Measurements from ENCODE around the gene TICAM2. TPM values are rescaled to one million over a fixed set of nuclear protein-coding genes. Genes with fewer than 3 reads are reported as not detected.

TICAM2 gene
- total RNA-seq, 1 donor from 2014 or later: 1.9 TPM

GRCh38 chr5:115641948-115642347, 39.7 kb upstream of the TICAM2 start:
- Mint-ChIP-seq H3K27ac (ENCODE audit: unreplicated experiment) (no peak overlapping the region), H3K36me3 (ENCODE audit: low read depth, unreplicated experiment) (no peaks in the 10 kb centered on the region), H3K4me3 (ENCODE audit: unreplicated experiment) (no peak overlapping the region), H3K9me3 (ENCODE audit: unreplicated experiment) (no peaks in the 10 kb centered on the region), H3K27me3 (ENCODE audit: unreplicated experiment) (no peaks in the 10 kb centered on the region), H3K4me1 (ENCODE audit: unreplicated experiment) (peaks cover 4% of the 10 kb centered on the region)
- DNase-seq (ENCODE audit: low spot score): no peak
- no peak for TF ChIP-seq CTCF (IDR thresholded peaks at IDR 0.05; ENCODE audit: unreplicated experiment)

- no peaks in the 10 kb centered on the region for H3K9me3 Mint-ChIP-seq (ENCODE audit: unreplicated experiment)
- peaks cover 4% of the 10 kb centered on the region for H3K4me1 Mint-ChIP-seq (ENCODE audit: unreplicated experiment)
- TF ChIP-seq CTCF (IDR thresholded peaks at IDR 0.05; ENCODE audit: unreplicated experiment): no peak
- no peak overlapping the region for H3K4me3 Mint-ChIP-seq (ENCODE audit: unreplicated experiment)
- H3K27ac Mint-ChIP-seq (ENCODE audit: unreplicated experiment): no peak overlapping the region
- no peaks in the 10 kb centered on the region for H3K27me3 Mint-ChIP-seq (ENCODE audit: unreplicated experiment)
- no peaks in the 10 kb centered on the region for H3K36me3 Mint-ChIP-seq (ENCODE audit: low read depth, unreplicated experiment)
- no peak for DNase-seq (ENCODE audit: low spot score)
Observed at GRCh38 chr5:115640274-115640673, 38.0 kb upstream of the TICAM2 start.

- TF ChIP-seq CTCF (IDR thresholded peaks at IDR 0.05; ENCODE audit: unreplicated experiment): no peak
- no peak for DNase-seq (ENCODE audit: low spot score)
- Mint-ChIP-seq H3K36me3 (ENCODE audit: low read depth, unreplicated experiment) (no peaks in the 10 kb centered on the region), H3K9me3 (ENCODE audit: unreplicated experiment) (no peaks in the 10 kb centered on the region), H3K27me3 (ENCODE audit: unreplicated experiment) (no peaks in the 10 kb centered on the region), H3K4me3 (ENCODE audit: unreplicated experiment) (no peak overlapping the region), H3K27ac (ENCODE audit: unreplicated experiment) (no peak overlapping the region), H3K4me1 (ENCODE audit: unreplicated experiment) (peaks cover 4% of the 10 kb centered on the region)
Observed at GRCh38 chr5:115639377-115639776, 37.1 kb upstream of the TICAM2 start.

GRCh38 chr5:115637507-115637906, 35.2 kb upstream of the TICAM2 start:
- no peak for DNase-seq (ENCODE audit: low spot score)
- H3K27ac Mint-ChIP-seq (ENCODE audit: unreplicated experiment): no peak overlapping the region
- no peaks in the 10 kb centered on the region for H3K36me3 Mint-ChIP-seq (ENCODE audit: low read depth, unreplicated experiment)
- peaks cover 4% of the 10 kb centered on the region for H3K4me1 Mint-ChIP-seq (ENCODE audit: unreplicated experiment)
- H3K4me3 Mint-ChIP-seq (ENCODE audit: unreplicated experiment): no peak overlapping the region
- no peak for TF ChIP-seq CTCF (IDR thresholded peaks at IDR 0.05; ENCODE audit: unreplicated experiment)
- H3K27me3 Mint-ChIP-seq (ENCODE audit: unreplicated experiment): no peaks in the 10 kb centered on the region
- H3K9me3 Mint-ChIP-seq (ENCODE audit: unreplicated experiment): no peaks in the 10 kb centered on the region

- Mint-ChIP-seq H3K9me3 (ENCODE audit: unreplicated experiment) (no peaks in the 10 kb centered on the region), H3K36me3 (ENCODE audit: low read depth, unreplicated experiment) (no peaks in the 10 kb centered on the region), H3K27ac (ENCODE audit: unreplicated experiment) (no peak overlapping the region), H3K4me1 (ENCODE audit: unreplicated experiment) (peaks cover 4% of the 10 kb centered on the region), H3K27me3 (ENCODE audit: unreplicated experiment) (no peaks in the 10 kb centered on the region), H3K4me3 (ENCODE audit: unreplicated experiment) (no peak overlapping the region)
- DNase-seq (ENCODE audit: low spot score): no peak
- TF ChIP-seq CTCF (IDR thresholded peaks at IDR 0.05; ENCODE audit: unreplicated experiment): no peak
Observed at GRCh38 chr5:115636008-115636407, 33.7 kb upstream of the TICAM2 start.

All from endothelial cell (in vitro differentiated cells).